ENCODE results near the gene SLC17A8.

SLC17A8 gene

DNA sequence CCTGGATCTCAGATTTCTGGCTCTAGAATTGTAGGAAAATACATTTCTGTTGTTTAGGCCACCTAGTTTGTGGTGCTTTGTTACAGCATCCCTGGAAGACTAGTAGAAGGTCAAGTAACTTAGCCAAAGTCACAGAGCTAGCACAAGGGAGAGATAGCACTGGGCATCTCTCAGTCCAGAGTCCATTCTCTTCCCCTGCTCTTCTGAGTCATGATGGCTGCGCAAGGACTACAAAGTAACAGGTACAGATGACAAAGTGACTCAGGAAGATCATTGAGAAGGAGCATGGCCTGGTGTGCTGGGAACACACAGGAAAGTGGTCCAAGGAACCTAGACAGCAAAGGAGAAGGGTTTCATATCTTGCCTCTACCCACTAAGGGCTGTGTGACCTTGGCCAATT is 19.3 kb downstream of the SLC17A8 start:
- H3K4me1 ChIP-seq (ENCODE audit: low read depth, poor library complexity, severe bottlenecking) = no peaks in the 10 kb centered on the region
- H3K4me3 ChIP-seq (IDR thresholded peaks at IDR 0.05; ENCODE audit: insufficient read depth, low read depth, low read length) = no peak overlapping the region
- no peak overlapping the region for H3K27ac ChIP-seq
- H4K20me1 ChIP-seq (ENCODE audit: insufficient read depth) = no peaks in the 10 kb centered on the region
- H3K27me3 ChIP-seq (ENCODE audit: insufficient read depth, low read depth) = no peaks in the 10 kb centered on the region
- H3K36me3 ChIP-seq (ENCODE audit: insufficient read depth) = no peaks in the 10 kb centered on the region
- H3K79me2 ChIP-seq (ENCODE audit: insufficient read depth, low read depth) = no peaks in the 10 kb centered on the region
- H3K9ac ChIP-seq = no peak overlapping the region
- no peak overlapping the region for H2AFZ ChIP-seq (ENCODE audit: low read depth)
- TF ChIP-seq, protein P1, sequence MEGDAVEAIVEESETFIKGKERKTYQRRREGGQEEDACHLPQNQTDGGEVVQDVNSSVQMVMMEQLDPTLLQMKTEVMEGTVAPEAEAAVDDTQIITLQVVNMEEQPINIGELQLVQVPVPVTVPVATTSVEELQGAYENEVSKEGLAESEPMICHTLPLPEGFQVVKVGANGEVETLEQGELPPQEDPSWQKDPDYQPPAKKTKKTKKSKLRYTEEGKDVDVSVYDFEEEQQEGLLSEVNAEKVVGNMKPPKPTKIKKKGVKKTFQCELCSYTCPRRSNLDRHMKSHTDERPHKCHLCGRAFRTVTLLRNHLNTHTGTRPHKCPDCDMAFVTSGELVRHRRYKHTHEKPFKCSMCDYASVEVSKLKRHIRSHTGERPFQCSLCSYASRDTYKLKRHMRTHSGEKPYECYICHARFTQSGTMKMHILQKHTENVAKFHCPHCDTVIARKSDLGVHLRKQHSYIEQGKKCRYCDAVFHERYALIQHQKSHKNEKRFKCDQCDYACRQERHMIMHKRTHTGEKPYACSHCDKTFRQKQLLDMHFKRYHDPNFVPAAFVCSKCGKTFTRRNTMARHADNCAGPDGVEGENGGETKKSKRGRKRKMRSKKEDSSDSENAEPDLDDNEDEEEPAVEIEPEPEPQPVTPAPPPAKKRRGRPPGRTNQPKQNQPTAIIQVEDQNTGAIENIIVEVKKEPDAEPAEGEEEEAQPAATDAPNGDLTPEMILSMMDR (conservative IDR thresholded peaks at IDR 0.05; ENCODE audit: low read depth, low read length) = no peak
- H3K4me2 ChIP-seq = no peak overlapping the region

DNA sequence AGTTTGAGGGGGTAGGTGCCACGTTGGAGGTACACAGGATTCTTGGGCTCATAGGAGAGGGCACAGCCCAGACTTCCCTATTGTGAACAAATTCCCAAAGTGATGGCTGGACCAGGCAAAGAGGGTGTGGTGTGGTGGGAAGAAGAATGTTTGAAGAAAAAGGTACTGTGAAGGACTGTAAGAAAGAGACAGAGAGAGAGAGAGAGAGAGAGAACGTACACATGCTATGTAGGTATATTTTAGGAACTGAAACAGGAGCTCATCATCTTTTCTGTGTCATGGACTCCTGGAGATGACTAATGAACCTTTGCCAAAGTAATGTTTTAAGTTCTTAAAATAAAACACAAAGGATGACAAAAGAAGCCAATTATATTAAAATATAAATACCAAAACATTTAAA is 24.5 kb downstream of the SLC17A8 start:
- Histone ChIP-seq H3K79me2 (ENCODE audit: insufficient read depth, low read depth) (no peaks in the 10 kb centered on the region), H3K4me2 (no peak overlapping the region), H3K27me3 (ENCODE audit: insufficient read depth, low read depth) (no peaks in the 10 kb centered on the region), H3K36me3 (ENCODE audit: insufficient read depth) (no peaks in the 10 kb centered on the region), H3K4me1 (ENCODE audit: low read depth, poor library complexity, severe bottlenecking) (no peaks in the 10 kb centered on the region), H3K27ac (no peak overlapping the region), H3K4me3 (IDR thresholded peaks at IDR 0.05; ENCODE audit: insufficient read depth, low read depth, low read length) (no peak overlapping the region), H3K9ac (no peak overlapping the region), H2AFZ (ENCODE audit: low read depth) (no peak overlapping the region), H4K20me1 (ENCODE audit: insufficient read depth) (no peaks in the 10 kb centered on the region)
- TF ChIP-seq, protein P1 (conservative IDR thresholded peaks at IDR 0.05; ENCODE audit: low read depth, low read length) = no peak

DNA sequence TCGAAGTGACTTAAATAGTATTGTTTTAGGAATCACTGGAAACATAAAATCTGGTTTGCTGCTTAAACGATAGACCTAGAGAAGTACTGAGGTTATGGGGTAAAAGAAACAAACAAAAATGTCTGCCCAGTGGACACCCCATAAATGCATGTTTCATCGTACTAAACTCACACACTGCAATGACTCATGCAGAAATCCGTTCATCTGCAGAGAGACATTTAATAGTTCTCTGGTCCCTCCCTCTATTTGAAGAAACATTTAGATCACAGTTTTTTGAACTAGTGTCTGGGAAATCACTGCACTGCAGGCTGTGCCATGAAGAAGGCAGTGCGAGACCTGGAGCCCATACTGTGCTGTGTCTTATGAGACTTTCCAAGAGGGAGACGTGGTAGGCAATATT is 25.5 kb downstream of the SLC17A8 start:
- H3K9ac ChIP-seq = no peak overlapping the region

DNA sequence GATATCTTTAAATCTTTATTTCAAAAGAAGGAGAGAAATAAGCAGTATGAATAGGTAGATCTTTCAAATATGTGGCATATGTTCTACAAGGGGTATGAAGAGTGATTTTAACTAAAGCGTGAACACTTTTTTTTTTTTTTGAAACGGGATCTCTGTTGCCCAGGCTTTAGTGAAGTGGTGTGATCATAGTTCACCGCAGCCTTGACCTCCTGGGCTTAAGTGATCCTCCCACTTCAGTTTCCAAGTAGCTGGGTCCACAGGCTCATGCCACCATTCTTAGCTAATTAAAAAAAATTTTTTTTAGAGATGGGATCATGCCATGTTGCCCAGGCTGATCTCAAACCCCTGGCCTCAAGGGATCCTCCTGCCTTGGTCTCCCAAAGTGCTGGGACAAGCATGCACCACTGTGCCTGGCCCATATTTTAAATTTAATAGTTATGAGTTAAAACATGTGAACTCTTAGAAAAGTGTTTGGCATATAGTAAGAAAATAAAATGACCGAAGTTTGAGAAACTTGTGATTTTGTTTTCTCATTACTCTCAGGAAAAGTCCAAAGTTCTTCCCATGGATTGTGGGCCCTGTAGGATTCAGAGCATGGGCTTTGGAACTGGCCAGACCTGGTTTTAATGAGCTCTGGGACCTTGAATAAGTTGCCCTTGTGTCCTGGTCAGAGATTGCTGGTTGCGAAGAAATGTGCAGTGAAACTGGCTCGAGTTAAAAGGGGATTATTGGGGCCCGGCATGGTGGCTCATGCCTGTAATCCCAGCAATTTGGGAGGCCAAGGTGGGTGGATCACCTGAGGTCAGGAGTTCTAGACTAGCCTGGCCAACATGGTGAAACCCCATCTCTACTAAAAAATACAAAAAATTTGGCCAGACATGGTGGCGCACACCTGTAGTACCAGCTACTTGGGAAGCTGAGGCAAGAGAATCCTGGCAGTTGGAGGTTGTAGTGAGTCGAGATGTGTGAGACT is 27.0 kb downstream of the SLC17A8 start:
- H3K36me3 ChIP-seq (ENCODE audit: insufficient read depth) = no peaks in the 10 kb centered on the region
- no peaks in the 10 kb centered on the region for H4K20me1 ChIP-seq (ENCODE audit: insufficient read depth)
- TF ChIP-seq, protein P1 (conservative IDR thresholded peaks at IDR 0.05; ENCODE audit: low read depth, low read length) = no peak
- no peak overlapping the region for H3K4me3 ChIP-seq (IDR thresholded peaks at IDR 0.05; ENCODE audit: insufficient read depth, low read depth, low read length)
- no peaks in the 10 kb centered on the region for H3K79me2 ChIP-seq (ENCODE audit: insufficient read depth, low read depth)
- no peak overlapping the region for H3K27ac ChIP-seq
- H3K27me3 ChIP-seq (ENCODE audit: insufficient read depth, low read depth) = no peaks in the 10 kb centered on the region
- H2AFZ ChIP-seq (ENCODE audit: low read depth) = no peak overlapping the region
- H3K9ac ChIP-seq = no peak overlapping the region
- H3K4me2 ChIP-seq = no peak overlapping the region
- H3K4me1 ChIP-seq (ENCODE audit: low read depth, poor library complexity, severe bottlenecking) = no peaks in the 10 kb centered on the region

More for the DNA sequence above, 25.5 kb downstream of the SLC17A8 start:
- no peak overlapping the region for H3K4me2 ChIP-seq
- H3K27ac ChIP-seq = no peak overlapping the region
- H3K79me2 ChIP-seq (ENCODE audit: insufficient read depth, low read depth) = no peaks in the 10 kb centered on the region
- no peak overlapping the region for H3K4me3 ChIP-seq (IDR thresholded peaks at IDR 0.05; ENCODE audit: insufficient read depth, low read depth, low read length)
- TF ChIP-seq, protein P1 (conservative IDR thresholded peaks at IDR 0.05; ENCODE audit: low read depth, low read length) = no peak
- H3K4me1 ChIP-seq (ENCODE audit: low read depth, poor library complexity, severe bottlenecking) = no peaks in the 10 kb centered on the region
- no peak overlapping the region for H2AFZ ChIP-seq (ENCODE audit: low read depth)
- H3K27me3 ChIP-seq (ENCODE audit: insufficient read depth, low read depth) = no peaks in the 10 kb centered on the region
- H4K20me1 ChIP-seq (ENCODE audit: insufficient read depth) = no peaks in the 10 kb centered on the region
- no peaks in the 10 kb centered on the region for H3K36me3 ChIP-seq (ENCODE audit: insufficient read depth)
